ENCODE results near the gene CYP2C19.
"Not testable (repeated sequence)": the region's sequence is repeated elsewhere in the genome, so short reads cannot be mapped to it uniquely, and the experiment has no call there.

The CYP2C19 gene

DNA sequence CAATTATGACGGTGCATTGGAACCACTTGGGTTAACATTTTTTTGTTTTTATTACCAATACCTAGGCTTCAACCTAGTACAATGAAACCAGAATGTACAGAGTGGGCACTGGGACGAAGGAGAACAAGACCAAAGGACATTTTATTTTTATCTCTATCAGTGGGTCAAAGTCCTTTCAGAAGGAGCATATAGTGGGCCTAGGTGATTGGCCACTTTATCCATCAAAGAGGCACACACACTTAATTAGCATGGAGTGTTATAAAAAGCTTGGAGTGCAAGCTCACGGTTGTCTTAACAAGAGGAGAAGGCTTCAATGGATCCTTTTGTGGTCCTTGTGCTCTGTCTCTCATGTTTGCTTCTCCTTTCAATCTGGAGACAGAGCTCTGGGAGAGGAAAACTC is at the start of gene CYP2C19:
Gene CYP2C19 (plus strand): TSS at position 289 of the 400 bp plus-strand sequence. CDS start 25 bp downstream, at position 314.
- DNase-seq: no peak

DNA sequence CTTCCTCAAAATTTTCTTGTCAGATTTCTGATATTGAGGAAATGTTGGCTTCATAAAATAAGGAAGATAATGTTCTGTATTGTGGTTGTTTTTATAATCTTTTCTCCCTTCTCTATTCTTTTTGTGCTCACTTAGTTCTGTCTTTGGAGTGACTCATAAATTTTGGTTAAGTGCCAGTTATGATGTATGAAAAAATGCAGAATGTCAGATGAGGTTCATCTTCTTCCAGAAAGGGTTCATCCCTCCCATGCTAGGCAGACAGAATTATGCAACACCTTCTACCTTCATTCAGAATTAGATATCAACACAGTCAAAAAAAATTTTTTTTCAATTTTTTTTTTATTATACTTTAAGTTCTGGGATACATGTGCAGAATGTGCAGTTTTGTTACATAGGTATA is 36.6 kb upstream of the CYP2C19 start:
- no peak for DNase-seq

DNA sequence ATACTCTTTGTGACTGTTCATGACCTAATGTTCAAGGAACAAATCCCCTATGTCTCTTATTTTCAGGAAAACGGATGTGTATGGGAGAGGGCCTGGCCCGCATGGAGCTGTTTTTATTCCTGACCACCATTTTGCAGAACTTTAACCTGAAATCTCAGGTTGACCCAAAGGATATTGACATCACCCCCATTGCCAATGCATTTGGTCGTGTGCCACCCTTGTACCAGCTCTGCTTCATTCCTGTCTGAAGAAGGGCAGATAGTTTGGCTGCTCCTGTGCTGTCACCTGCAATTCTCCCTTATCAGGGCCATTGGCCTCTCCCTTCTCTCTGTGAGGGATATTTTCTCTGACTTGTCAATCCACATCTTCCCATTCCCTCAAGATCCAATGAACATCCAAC is 27.3 kb upstream of the CYP2C19 start:
- DNase-seq: no peak

DNA sequence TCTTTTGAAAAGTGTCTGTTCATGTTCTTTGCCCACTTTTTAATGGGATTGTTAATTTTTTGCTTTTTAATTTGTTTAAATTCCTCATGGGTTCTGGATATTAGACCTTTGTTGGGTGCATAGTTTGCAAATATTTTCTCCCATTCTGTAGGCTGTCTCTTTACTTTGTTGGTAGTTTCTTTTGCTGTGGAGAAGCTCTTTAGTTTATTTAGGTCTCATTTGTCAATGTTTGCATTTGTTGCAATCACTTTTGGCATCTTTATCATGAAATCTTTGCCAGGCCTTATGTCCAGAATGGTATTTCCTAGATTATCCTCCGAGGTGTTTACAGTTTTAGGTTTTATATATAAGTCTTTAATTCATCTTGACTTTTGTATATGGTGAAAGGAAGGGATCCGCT is 23.9 kb upstream of the CYP2C19 start:
- no peak for DNase-seq

DNA sequence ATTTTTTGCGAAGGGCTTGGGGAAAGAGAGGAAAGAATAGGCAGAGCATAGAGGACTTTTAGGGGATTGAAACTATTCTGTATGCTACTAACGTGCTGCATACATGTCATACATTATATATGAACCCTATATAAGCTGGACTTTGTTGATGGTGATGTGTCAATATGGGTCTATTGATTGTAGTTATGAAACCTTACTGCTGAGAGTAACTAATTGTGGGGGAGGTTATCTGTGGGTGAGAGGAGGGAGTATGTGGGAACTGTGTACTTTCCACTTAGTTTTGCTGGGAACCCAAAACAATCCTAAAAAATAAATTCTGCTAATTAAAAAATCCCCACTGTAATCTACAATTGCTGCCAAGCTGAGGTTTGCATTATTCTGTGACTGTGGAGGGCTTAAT is 15.3 kb upstream of the CYP2C19 start:
- DNase-seq: no peak

DNA sequence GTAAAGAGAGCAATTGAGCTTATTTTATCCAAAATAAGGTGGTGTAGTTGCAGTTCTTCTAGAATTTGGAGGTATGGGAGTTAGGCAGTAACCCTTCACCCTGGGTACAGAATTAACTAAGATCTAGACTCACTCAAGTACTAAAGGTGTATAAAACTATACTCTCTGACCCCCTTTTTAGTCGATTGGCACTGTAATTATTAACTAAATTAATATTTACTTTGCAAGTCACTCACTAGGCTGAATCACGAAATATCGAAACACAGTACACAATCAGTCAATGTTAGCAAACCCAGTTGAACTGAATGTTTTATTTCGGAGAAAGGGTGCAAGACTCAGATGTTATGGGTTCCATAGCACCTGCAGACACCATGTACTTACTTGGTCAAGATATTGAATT is 14.6 kb upstream of the CYP2C19 start:
- no peak for DNase-seq

DNA sequence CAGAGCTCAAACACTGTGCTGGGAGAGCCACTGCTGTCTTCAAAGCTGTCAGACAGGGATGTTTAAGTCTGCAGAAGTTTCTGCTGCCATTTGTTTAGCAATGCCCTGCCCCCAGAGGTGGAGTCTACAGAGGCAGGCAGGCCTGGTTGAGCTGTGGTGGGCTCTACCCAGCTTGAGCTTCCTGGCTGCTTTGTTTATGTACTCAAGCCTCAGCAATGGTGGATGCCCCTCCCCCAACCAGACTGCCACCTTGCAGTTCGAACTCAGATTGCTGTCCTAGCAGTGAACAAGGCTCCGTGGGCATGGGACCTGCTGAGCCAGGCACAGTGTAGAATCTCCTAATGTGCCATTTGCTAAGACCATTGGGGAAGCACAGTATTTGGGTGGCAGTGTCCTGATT is 4.6 kb upstream of the CYP2C19 start:
- no peak for DNase-seq

DNA sequence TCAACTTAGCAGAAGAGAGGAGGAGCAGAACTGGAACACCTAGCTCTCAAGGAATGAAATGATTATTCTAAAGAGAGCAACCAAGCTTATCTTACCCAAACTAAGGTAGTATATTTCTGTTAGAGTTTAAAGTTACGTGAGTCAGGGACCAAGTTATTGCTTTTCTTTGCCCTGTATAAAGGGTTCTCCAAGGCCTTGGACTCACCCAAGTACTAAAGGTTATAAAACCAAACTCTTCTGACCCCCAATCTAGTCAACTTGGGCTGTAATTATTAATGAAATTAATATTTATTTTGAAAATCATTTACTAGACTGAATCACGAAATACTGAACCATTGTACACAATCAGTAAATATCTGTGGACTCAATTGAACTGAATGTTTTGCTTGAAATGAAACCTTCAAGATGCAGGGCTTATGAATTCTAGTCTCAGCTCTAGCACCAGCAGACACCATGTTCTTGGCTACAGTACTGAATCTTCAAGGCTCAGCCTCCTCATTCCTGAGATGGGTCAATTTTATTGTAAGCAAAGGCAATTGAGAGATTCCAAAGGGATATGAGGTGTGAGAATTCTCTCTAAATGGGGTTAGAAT is 1.8 kb upstream of the CYP2C19 start:
- no peak for DNase-seq

DNA sequence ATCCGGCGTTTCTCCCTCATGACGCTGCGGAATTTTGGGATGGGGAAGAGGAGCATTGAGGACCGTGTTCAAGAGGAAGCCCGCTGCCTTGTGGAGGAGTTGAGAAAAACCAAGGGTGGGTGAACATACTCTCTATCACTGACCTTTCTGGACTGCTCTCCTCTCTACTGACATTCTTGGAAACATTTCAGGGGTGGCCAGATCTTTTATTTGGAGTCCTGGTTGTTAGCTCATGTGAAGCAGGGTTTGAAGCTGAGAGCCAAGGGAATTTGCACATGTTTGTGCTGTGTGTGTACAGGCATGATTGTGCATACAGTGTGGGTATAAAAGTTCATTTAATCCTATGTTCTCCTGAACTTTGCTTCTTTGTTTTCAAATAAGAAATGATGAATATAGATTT is 12.9 kb downstream of the CYP2C19 start:
- not testable (repeated sequence) for DNase-seq

DNA sequence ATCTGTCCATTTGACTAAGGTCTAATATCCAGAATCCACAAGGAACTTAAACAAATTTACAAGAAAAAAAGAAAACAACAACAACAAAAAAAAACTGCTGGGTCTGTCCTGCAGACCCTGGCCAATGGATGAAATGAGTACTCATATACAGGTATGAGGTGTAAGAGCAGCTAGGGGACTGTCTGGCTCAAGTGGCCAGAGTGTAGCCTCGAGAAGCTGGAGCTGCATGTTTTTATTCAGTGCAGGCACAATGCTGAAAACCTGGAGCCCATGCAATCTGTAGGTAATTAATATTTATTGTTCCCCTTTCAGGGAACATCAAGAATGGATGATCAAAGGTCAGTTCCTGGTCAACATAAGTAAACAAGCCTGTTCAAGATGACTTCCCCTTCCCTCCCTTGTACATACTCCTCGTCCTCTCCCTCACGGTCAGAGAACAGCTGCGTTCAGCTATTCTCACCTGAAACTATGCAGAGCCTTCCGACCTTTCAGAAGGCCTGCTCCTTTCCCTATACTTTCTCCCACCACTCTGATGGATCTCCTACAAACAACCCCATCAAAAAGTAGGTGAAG is 15.5 kb downstream of the CYP2C19 start:
- DNase-seq: no peak

DNA sequence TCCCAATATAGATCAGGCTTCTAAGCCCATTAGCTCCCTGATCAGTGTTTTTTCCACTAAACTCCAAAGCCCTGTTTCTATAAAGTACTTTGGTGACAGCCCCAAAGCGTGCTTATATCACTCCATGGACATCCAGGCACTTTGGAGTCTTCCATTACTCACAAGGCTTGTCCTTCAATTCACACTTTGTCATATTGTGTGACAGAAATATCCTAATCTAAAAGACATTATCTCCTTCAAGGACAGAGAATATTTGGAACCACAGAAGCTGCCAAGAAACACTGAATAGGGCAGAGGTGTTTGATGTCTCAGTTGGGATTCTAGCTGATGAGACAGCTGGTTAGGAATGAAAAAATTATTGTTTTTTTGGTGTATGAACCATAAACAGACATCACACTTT is 18.4 kb downstream of the CYP2C19 start:
- DNase-seq: no peak

DNA sequence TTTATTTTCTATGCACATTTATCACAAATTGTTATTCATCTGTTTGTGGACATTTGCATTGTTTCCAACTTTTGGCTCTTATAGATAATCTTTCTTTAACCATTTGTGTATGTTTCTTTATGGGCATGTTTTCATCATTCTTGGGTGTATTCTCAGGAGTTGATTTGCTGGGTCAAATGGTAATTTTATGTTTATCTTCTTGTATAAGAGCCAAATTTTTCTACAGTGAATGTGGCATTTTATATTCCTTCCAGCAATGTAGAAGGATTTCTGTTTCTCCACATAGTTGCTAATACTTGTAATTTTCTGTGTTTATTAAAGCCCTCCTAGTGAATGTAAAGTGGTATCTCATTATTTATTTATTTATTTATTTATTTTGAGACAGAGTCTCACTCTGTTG is 21.8 kb downstream of the CYP2C19 start:
- no peak for DNase-seq

DNA sequence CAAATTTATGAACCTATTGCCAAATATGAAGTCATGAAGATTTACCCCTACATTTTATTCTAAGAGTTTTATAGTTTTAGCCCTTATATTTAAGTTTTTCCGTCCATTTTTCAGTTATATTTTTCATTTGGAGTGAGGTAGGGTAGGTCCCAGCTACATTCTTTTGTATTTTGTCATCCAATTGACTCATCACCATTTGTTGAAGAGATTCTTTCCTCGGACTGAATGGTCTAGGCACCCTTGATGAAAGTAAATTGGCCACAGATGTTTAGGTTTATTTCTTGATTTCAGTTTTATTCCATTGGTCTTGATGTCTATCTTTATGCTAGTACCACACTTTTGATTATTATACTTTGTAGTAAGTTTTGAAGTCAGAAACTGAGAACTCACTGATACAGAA is 22.7 kb downstream of the CYP2C19 start:
- DNase-seq: no peak

DNA sequence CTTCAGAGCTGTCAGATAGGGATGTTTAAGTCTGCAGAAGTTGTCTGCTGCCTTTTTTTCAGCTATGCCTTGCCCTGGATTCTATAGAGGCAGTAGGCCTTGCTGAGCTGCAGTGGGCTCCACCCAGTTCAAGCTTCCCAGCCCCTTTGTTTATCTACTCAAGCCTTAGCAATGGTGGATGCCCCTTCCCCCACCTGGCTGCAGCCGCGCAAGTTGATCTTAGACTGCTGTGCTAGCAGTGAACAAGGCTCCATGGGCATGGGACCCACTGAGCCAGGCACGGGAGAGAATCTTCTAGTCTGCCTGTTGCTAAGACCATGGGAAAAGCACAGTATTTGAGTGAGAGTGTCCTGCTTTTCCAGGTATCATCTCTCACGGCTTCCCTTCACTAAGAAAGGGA is 38.1 kb downstream of the CYP2C19 start:
- not testable (repeated sequence) for DNase-seq

DNA sequence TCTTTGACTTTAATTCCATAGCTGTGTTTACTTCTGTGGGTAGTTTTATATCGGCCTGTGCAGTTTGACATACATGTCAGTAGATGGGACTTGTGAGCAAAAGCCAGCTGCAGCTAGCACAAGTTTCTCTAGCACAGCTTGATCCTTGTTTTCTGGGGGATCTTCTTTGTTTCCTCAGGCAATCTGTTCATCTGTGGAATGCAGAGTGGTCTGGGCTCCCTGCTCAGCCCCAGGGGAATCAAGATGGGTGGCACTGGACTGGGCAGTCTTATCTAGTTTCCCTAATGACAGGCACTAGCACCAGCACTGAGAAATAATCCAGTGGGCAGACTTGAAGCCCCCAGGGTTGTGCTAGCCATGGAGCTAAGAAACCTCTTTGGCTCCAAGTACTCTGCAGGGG is 40.8 kb downstream of the CYP2C19 start:
- no peak for DNase-seq

DNA sequence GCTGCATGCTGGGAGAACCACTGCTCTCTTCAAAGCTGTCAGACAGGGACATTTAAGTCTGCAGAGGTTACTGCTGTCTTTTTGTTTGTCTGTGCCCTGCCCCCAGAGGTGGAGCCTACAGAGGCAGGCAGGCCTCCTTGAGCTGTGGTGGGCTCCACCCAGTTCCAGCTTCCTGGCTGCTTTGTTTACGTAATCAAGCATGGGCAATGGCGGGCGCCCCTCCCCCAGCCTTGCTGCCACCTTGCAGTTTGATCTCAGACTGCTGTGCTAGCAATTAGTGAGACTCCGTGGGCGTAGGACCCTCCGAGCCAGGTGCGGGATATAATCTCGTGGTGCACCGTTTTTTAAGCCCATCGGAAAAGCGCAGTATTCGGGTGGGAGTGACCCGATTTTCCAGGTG is 67.5 kb downstream of the CYP2C19 start:
- DNase-seq: not testable (repeated sequence)

DNA sequence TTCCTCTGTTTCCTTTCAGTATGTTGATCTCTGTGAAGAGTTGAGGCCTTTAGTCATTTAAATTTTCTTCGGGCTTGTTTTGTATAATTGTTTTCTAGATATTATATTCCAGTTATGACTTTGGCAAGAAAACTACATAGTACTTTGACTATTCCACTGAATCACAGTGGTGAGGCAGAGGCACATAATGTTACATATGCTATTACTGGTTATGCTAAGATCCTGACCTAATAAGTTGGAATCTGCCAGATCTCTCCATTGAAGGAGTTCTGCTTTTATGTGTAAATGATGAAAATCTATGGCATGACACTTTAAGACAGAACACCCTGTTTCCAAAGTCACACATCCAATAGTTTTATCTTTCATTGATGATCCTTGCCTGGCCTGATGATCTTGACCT is 83.7 kb downstream of the CYP2C19 start:
- no peak for DNase-seq

DNA sequence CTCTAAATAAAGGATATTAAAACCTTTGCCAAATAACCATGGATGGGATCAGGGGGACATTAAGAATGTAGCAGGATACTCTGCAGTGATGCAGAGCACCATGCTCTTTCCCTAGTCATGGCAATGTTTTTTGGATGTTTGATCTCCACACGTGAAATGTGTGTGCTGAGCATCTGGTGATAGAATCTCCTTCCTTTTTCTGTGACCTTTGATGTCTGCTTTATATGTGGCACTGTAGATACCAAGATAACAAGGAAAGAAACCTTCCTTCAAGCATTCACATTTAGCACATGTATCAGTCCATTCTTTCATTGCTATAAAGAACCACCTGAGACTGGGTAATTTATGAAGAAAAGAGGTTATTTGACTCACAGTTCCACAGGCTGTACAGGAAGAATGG is 88.3 kb downstream of the CYP2C19 start:
- DNase-seq: no peak

DNA sequence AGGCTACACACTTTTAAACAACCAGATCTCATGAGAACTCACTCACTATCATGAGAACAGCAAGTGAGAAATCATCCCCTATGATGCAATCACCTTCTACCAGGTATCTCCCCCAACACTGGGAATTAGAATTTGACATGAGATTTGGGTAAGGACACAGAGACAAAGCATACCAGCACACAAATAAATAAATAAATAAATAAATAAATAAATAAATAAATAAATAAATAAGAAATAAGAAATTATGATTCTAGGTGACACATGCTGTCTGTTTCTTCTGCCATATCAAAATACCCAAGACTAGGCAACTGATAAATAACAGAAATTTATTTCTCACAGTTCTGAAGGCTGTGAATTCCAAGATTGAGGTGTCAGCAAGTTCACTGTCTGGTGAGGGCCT is 88.8 kb downstream of the CYP2C19 start:
- no peak for DNase-seq

DNA sequence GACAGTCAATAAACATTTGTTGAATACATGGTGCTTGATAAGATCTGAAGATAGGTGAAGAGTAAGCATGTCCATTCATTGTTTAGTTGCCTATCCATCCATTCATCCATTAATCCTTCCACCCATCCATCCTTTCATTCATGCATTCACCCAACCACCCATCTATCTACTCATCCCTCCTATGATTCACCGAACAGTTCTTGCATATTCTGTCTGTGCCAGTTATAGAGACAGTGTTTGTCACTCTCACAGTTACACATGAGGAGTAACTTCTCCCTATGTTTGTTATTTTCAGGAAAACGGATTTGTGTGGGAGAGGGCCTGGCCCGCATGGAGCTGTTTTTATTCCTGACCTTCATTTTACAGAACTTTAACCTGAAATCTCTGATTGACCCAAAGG is 90.0 kb downstream of the CYP2C19 start:
- no peak for DNase-seq

DNA sequence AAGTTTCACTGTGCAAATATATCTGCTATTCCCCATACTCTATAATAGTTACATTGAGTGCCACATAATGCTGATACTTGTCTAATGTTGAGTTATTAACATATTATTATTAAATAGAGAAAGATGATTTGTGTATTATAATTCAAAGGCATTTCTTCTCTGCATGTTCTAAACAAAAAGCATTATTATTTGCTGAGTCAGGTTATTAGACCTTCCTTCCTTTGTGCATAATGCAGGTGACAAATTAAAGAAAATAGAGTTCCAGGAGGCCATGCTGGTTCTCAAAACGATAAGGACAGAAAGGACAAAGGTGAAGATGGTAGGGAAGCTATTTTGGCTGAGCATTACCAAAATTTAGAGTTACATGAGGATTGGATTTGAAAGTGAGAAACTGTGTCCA is 90.6 kb downstream of the CYP2C19 start:
- no peak for DNase-seq

DNA sequence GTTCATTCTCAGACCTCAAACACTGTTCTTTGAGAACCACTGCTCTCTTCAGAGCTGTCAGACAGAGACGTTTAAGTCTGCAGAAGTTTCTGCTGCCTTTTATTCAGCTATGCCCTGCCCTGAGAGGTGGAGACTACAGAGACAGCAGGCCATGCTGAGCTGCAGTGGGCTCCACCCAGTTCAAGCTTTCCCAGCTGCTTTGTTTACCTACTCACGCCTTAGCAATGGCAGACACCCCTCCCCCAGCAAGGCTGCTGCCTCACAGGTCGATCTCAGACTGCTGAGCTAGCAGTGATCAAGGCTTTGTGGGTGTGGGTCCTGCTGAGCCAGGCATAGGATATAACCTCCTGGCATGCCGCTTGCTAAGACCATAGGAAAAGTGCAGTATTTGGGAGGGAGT is 95.5 kb downstream of the CYP2C19 start:
- DNase-seq: no peak

DNA sequence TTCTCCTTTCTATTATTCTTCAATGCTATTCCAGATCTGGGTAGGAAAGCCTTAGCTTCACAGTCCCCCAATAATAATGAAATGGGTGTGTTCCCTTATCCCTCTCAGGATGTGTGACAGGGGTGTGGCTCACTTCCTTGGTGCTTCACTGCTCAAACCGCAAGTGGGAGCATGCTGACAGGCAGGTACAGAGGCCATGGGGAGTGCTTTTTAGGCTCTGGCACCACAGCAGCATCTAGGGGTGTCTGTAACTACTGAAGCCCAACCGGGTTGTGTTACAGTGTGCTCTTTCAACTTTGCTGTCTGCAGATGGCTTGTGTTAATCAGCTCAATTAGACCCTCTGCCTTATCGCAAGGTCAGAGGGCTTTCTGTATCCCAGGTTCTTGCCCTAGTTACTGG is 96.6 kb downstream of the CYP2C19 start:
- no peak for DNase-seq

DNA sequence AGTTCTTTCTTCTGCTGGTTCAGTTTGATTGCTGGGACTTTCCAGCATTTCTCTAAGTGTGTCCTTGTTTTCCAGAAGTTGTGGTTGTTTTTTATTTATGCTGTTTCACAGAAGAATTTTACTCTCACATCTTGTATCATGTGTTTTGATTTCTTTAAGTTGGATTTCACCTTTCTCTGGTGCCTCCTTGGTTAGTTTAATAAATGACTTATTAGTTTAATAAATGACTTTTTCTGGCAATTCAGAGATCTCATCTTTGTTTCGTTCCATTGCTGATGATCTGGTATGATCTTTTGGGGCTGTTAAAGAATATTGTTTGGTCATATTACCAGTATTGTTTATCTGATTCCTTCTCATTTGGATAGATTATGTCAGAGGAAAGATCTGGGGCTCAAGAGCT is 116.2 kb downstream of the CYP2C19 start:
- no peak for DNase-seq

DNA sequence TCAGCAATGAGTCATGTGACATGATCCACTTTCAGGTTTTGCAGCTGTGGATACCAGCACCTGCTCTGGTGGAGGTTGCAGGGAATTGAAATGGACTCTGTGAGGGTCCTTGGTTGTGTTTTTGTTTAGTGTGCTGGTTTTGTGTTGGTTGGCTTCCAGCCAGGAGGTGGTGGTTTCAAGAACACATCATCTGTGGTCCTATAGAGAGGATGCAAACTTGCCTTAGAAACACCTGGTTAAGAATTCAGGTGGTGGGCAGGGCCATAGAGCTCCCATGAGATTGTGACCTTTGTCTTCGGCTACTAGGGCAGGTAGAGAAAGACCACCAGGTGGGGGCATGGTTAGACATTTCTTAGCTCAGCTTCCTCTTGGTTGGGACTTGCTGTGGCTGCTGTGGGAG is 116.7 kb downstream of the CYP2C19 start:
- no peak for DNase-seq

DNA sequence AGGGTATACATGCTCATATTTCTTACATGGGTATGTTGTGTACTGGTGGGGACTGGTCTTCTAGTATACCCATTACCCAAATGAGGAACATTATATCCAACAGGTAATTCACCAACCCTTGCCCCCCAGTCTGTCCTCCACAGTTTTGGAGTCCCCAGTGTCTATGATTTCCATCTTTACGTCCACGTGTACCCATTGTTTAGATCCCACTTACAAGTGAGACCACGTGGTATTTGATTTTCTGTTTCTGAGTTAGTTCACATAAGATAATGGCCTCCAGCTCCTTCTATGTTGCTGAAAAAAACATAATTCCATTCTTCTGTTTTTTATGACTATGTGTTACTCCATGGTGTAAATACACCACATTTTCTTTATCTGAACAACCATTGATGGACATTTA is 126.6 kb downstream of the CYP2C19 start:
- DNase-seq: no peak

All from NCI-H446 treated with DMSO at 0.1 percent for 48 hours (cell line).